Esophagus squamous epithelium (tissue), 5 donors: ENCODE measurements around the gene INPP4B. TPM values are rescaled to one million over a fixed set of nuclear protein-coding genes. Genes with fewer than 3 reads are reported as not detected.

Experiments
- DNase-seq: peaks from one replicate; lab custom pipeline; 2025; lab: John Stamatoyannopoulos, UW
- H3K27ac ChIP-seq, 4 donors: fragments of 200-600 bp; sonication (generic); one replicate each; pipeline ENCODE4 v1.5.1; 2016 to 2019; ENCODE audit warnings: mild to moderate bottlenecking in 1 of 4
- H3K27me3 ChIP-seq, 4 donors: fragments of 200-600 bp; sonication (generic); 1 replicate in 3 of 4; 2 replicates in 1 of 4; pipeline versions ENCODE4 v1.5.1 to v1.6.0; 2017 to 2021; ENCODE audit warnings: antibody characterized with exemption in 1 of 4
- H3K36me3 ChIP-seq, 3 donors: fragments of 200-600 bp; sonication (generic); one replicate each; pipeline ENCODE4 v1.5.1; 2016 to 2019
- H3K4me1 ChIP-seq, 3 donors: fragments of 200-600 bp; sonication (generic); one replicate each; pipeline ENCODE4 v1.5.1; 2017 to 2019
- H3K4me3 ChIP-seq, 4 donors: fragments of 200-600 bp; sonication (generic); 1 replicate in 3 of 4; 2 replicates in 1 of 4; pipeline ENCODE4 v1.5.1; 2016 to 2019; ENCODE audit warnings: mild to moderate bottlenecking in 2 of 4, moderate library complexity in 1 of 4
- H3K9me3 ChIP-seq, 3 donors: fragments of 200-600 bp; sonication (generic); one replicate each; pipeline ENCODE4 v1.5.1; 2016 to 2019
- CTCF ChIP-seq, 6 experiments: fragments of 450-650 bp in 4 of 6; fragments of 200-600 bp in 2 of 6; sonication (generic) in 2 of 6; IDR thresholded peaks; one replicate each; pipeline ENCODE4 v1.5.1; 2016 to 2019; ENCODE audit warnings: antibody characterized with exemption in 6 of 6, mild to moderate bottlenecking in 4 of 6, moderate library complexity in 4 of 6
- POLR2A ChIP-seq, 4 donors: fragments of 450-650 bp; IDR thresholded peaks; one replicate each; pipeline ENCODE4 v1.6.1; 2017; ENCODE audit warnings: antibody characterized with exemption in 4 of 4, mild to moderate bottlenecking in 4 of 4, moderate library complexity in 3 of 4
- WGBS, 2 donors: methylation state at CpG; one replicate each; pipeline ENCODE4 v1.1.5; 2018; 5-methylcytosine and 5-hydroxymethylcytosine counted together
- intact Hi-C: fragments of 100-400 bp; cut with DNase I; formaldehyde crosslinking; loops from one replicate; pipeline ENCODE4 v1.15.0; 2022
- total RNA-seq, 4 donors: library from RNA; depleted of rRNA; stranded (reverse); fragments of >200 nt; gene quantifications; one replicate each; pipeline ENCODE4 v1.1.0, GENCODE V29; 2016
- donor health status: DM: yes; HTN: yes; CAD: no.

INPP4B gene
- total RNA-seq, 4 donors from 2014 or later: 14.3 to 49.7 (median 21.3) TPM

- Histone ChIP-seq H3K36me3 (no peaks in the 10 kb centered on the region), H3K27me3 (no peaks in the 10 kb centered on the region), H3K9me3 (no peaks in the 10 kb centered on the region), H3K4me3 (no peak overlapping the region), H3K27ac (no peak overlapping the region), H3K4me1 (no peaks in the 10 kb centered on the region)
- 78 to 87% methylated on average over 9 of the region's 9 CpGs for WGBS, 2 donors
- no peak for DNase-seq
- TF ChIP-seq CTCF (IDR thresholded peaks at IDR 0.05): no peak
- no peak for TF ChIP-seq POLR2A (IDR thresholded peaks at IDR 0.05)
- intact Hi-C loops: no loop called here
These were observed 561.5 kb downstream of the INPP4B start for GRCh38 chr4:142284402-142285221.

- WGBS, 2 donors: 28 to 30% methylated on average over 2 of the region's 2 CpGs
- no peaks in the 10 kb centered on the region for H3K27me3 ChIP-seq
These were observed 563.1 kb downstream of the INPP4B start for GRCh38 chr4:142282870-142283431.

GRCh38 chr4:142281999-142282398 lies 564.1 kb downstream of the INPP4B start:
- Histone ChIP-seq H3K9me3 (no peaks in the 10 kb centered on the region), H3K4me1 (no peaks in the 10 kb centered on the region), H3K36me3 (no peaks in the 10 kb centered on the region), H3K27me3 (no peaks in the 10 kb centered on the region), H3K4me3 (no peak overlapping the region), H3K27ac (no peak overlapping the region)
- WGBS, 2 donors: 91 to 92% methylated on average over 1 of the region's 1 CpG
- no peak for DNase-seq
- TF ChIP-seq POLR2A (IDR thresholded peaks at IDR 0.05) (no peak), CTCF (IDR thresholded peaks at IDR 0.05) (no peak)
- intact Hi-C loops: no loop called here

More at GRCh38 chr4:142282870-142283431, 563.1 kb downstream of the INPP4B start:
- Histone ChIP-seq H3K9me3 (no peaks in the 10 kb centered on the region), H3K27ac (no peak overlapping the region), H3K36me3 (no peaks in the 10 kb centered on the region), H3K4me3 (no peak overlapping the region), H3K4me1 (no peaks in the 10 kb centered on the region)
- intact Hi-C loops: no loop called here
- TF ChIP-seq POLR2A (IDR thresholded peaks at IDR 0.05) (no peak), CTCF (IDR thresholded peaks at IDR 0.05) (peak; percentile 19 to 58 (median 32))
- DNase-seq: no peak

GRCh38 chr4:142278663-142279062 lies 567.4 kb downstream of the INPP4B start:
- no peak for DNase-seq
- TF ChIP-seq POLR2A (IDR thresholded peaks at IDR 0.05): no peak
- no peak for TF ChIP-seq CTCF (IDR thresholded peaks at IDR 0.05)
- Histone ChIP-seq H3K9me3 (no peaks in the 10 kb centered on the region), H3K4me3 (no peak overlapping the region), H3K36me3 (no peaks in the 10 kb centered on the region), H3K4me1 (no peaks in the 10 kb centered on the region), H3K27ac (no peak overlapping the region), H3K27me3 (no peaks in the 10 kb centered on the region)
- intact Hi-C loops: no loop called here

- no peak for TF ChIP-seq CTCF (IDR thresholded peaks at IDR 0.05)
- TF ChIP-seq POLR2A (IDR thresholded peaks at IDR 0.05): no peak
- intact Hi-C loops: no loop called here
These were observed 567.9 kb downstream of the INPP4B start for GRCh38 chr4:142278171-142278570.

More at GRCh38 chr4:142278171-142278570, 567.9 kb downstream of the INPP4B start:
- no peaks in the 10 kb centered on the region for H3K4me1 ChIP-seq
- H3K27me3 ChIP-seq: no peaks in the 10 kb centered on the region
- no peak overlapping the region for H3K27ac ChIP-seq
- 100% methylated on average over 1 of the region's 1 CpG for WGBS, 2 donors
- H3K36me3 ChIP-seq: no peaks in the 10 kb centered on the region
- H3K9me3 ChIP-seq: no peaks in the 10 kb centered on the region
- no peak for DNase-seq
- H3K4me3 ChIP-seq: no peak overlapping the region
